Loucy (cell line): ENCODE data around the gene VSTM2B.

Experiments used
- H2AFZ ChIP-seq: fragments of 200-600 bp; sonication (generic); 2 replicates; pipeline ENCODE4 v1.6.0; 2016; ENCODE audit warnings: antibody characterized with exemption, mild to moderate bottlenecking, low read length, moderate library complexity
- H3F3A ChIP-seq: fragments of 200-600 bp; 2 replicates; pipeline ENCODE4 v1.6.0; 2016; ENCODE audit warnings: antibody characterized with exemption, low read depth, mild to moderate bottlenecking
- H3K27me3 ChIP-seq: fragments of 200-600 bp; sonication (generic); 2 replicates; pipeline ENCODE4 v1.6.1; 2014; ENCODE audit warnings: low read length, mild to moderate bottlenecking; ENCODE audit not compliant: insufficient read depth, poor library complexity, severe bottlenecking
- H3K36me3 ChIP-seq: fragments of 200-600 bp; sonication (generic); 2 replicates; pipeline ENCODE4 v1.6.1; 2016; ENCODE audit warnings: low read length; ENCODE audit not compliant: insufficient read depth
- H3K4me1 ChIP-seq: fragments of 200-600 bp; sonication (generic); 2 replicates; pipeline ENCODE4 v1.5.1; 2014; ENCODE audit warnings: low read length, mild to moderate bottlenecking; ENCODE audit not compliant: insufficient read depth, poor library complexity, severe bottlenecking
- H3K4me2 ChIP-seq: fragments of 200-600 bp; sonication (generic); 2 replicates; pipeline ENCODE4 v1.6.0; 2014; ENCODE audit warnings: antibody characterized with exemption, low read length, low read depth, mild to moderate bottlenecking; ENCODE audit not compliant: poor library complexity, severe bottlenecking
- H3K4me3 ChIP-seq: fragments of 200-600 bp; sonication (generic); 2 replicates; pipeline ENCODE4 v1.5.1; 2014; ENCODE audit warnings: low read length, mild to moderate bottlenecking, mixed read lengths; ENCODE audit not compliant: poor library complexity, severe bottlenecking
- H3K79me2 ChIP-seq: fragments of 200-600 bp; sonication (generic); 2 replicates; pipeline ENCODE4 v1.6.1; 2014; ENCODE audit warnings: low read length; ENCODE audit not compliant: insufficient read depth
- H3K9ac ChIP-seq: fragments of 200-600 bp; sonication (generic); 2 replicates; pipeline ENCODE4 v1.6.0; 2014; ENCODE audit warnings: mild to moderate bottlenecking, low read depth, low read length, moderate library complexity; ENCODE audit not compliant: poor library complexity, severe bottlenecking
- H3K9me2 ChIP-seq: fragments of 200-600 bp; sonication (generic); replicated peaks from 2 replicates; pipeline ENCODE4 v1.6.1; 2016; ENCODE audit warnings: low read depth, low read length, mixed read lengths
- H3K9me3 ChIP-seq: fragments of 200-600 bp; sonication (generic); 2 replicates; pipeline ENCODE4 v1.6.1; 2014; ENCODE audit warnings: mild to moderate bottlenecking, antibody characterized with exemption, low read length, low read depth; ENCODE audit not compliant: insufficient read depth
- H4K20me1 ChIP-seq: fragments of 200-600 bp; sonication (generic); 2 replicates; pipeline ENCODE4 v1.6.0; 2014; ENCODE audit warnings: antibody characterized with exemption, low read length, mild to moderate bottlenecking; ENCODE audit not compliant: insufficient read depth, poor library complexity, severe bottlenecking
- CTCF ChIP-seq: fragments of 200-600 bp; sonication (generic); conservative IDR thresholded peaks from 2 replicates; pipeline ENCODE4 v1.5.1; 2014; ENCODE audit warnings: mild to moderate bottlenecking, antibody characterized with exemption, low read length
- EZH2phosphoT487 ChIP-seq: fragments of 200-600 bp; IDR thresholded peaks from 2 replicates; pipeline ENCODE4 v1.6.1; 2018; ENCODE audit warnings: antibody characterized with exemption, mild to moderate bottlenecking, moderate library complexity, borderline replicate concordance

Gene VSTM2B

GRCh38 chr19:29516358-29516725, 9.5 kb upstream of the VSTM2B start:
- H3K9ac ChIP-seq: no peak overlapping the region
- no peaks in the 10 kb centered on the region for H3K79me2 ChIP-seq
- H3K36me3 ChIP-seq: no peaks in the 10 kb centered on the region
- H3K4me3 ChIP-seq: no peak overlapping the region
- H3K4me1 ChIP-seq: no peaks in the 10 kb centered on the region
- no peaks in the 10 kb centered on the region for H4K20me1 ChIP-seq
- TF ChIP-seq CTCF (no peak), EZH2phosphoT487 (no peak)
- no peaks in the 10 kb centered on the region for H3K9me2 ChIP-seq
- no peak overlapping the region for H3K4me2 ChIP-seq
- no peaks in the 10 kb centered on the region for H3F3A ChIP-seq
- H2AFZ ChIP-seq: no peak overlapping the region
- H3K9me3 ChIP-seq: peaks cover 10% of the 10 kb centered on the region; the same call in 1 of the 2 replicates
- no peaks in the 10 kb centered on the region for H3K27me3 ChIP-seq

- Histone ChIP-seq H4K20me1 (no peaks in the 10 kb centered on the region), H3K9me2 (no peaks in the 10 kb centered on the region), H3K9me3 (peaks cover 10% of the 10 kb centered on the region; the same call in 1 of the 2 replicates), H3F3A (no peaks in the 10 kb centered on the region), H2AFZ (no peak overlapping the region), H3K9ac (no peak overlapping the region), H3K4me1 (no peaks in the 10 kb centered on the region), H3K27me3 (no peaks in the 10 kb centered on the region), H3K4me2 (no peak overlapping the region), H3K79me2 (no peaks in the 10 kb centered on the region), H3K36me3 (no peaks in the 10 kb centered on the region), H3K4me3 (no peak overlapping the region)
- TF ChIP-seq EZH2phosphoT487 (no peak), CTCF (no peak)
Observed at GRCh38 chr19:29516821-29517395, 8.9 kb upstream of the VSTM2B start.

- Histone ChIP-seq H3K4me3 (no peak overlapping the region), H3K4me1 (no peaks in the 10 kb centered on the region), H3K4me2 (no peak overlapping the region), H3K36me3 (no peaks in the 10 kb centered on the region), H3K79me2 (no peaks in the 10 kb centered on the region), H3F3A (no peaks in the 10 kb centered on the region), H3K27me3 (no peaks in the 10 kb centered on the region), H2AFZ (no peak overlapping the region), H3K9me3 (peaks cover 10% of the 10 kb centered on the region; the same call in 1 of the 2 replicates), H4K20me1 (no peaks in the 10 kb centered on the region), H3K9me2 (no peaks in the 10 kb centered on the region), H3K9ac (no peak overlapping the region)
- no peak for TF ChIP-seq CTCF
- no peak for TF ChIP-seq EZH2phosphoT487
Observed at GRCh38 chr19:29517412-29517811, 8.4 kb upstream of the VSTM2B start.
